C4-2B (cell line): Measurements from ENCODE around the gene PFKFB4.
"Not testable (repeated sequence)": the region's sequence is repeated elsewhere in the genome, so short reads cannot be mapped to it uniquely, and the experiment has no call there.

ENCODE experiments used
- ZFX ChIP-seq: fragments of 450-650 bp; IDR thresholded peaks from 2 replicates; pipeline ENCODE4 v1.6.1; 2017
- TF ChIP-seq, protein P1 (sequence below): fragments of 450-650 bp; conservative IDR thresholded peaks from 2 replicates; pipeline ENCODE4 v1.5.1; 2017; ENCODE audit warnings: mild to moderate bottlenecking

DNA sequence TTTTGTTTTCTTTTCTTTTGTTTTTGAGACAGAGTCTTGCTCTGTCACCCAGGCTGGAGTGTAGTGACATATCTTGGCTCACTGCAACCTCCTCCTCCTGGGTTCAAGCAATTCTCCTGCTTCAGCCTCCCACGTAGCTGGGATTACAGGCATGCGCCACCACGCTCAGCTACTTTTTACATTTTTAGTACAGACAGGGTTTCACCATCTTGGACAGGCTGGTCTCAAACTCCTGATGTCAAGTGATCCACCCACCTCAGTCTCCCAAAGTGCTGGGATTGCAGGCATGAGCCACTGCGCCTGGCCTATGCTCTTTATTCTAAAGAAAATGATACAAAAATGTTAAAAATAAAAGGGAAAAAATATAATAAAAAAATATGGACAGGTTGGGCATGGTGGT, 25.9 kb downstream of the PFKFB4 start:
- TF ChIP-seq, protein P1, sequence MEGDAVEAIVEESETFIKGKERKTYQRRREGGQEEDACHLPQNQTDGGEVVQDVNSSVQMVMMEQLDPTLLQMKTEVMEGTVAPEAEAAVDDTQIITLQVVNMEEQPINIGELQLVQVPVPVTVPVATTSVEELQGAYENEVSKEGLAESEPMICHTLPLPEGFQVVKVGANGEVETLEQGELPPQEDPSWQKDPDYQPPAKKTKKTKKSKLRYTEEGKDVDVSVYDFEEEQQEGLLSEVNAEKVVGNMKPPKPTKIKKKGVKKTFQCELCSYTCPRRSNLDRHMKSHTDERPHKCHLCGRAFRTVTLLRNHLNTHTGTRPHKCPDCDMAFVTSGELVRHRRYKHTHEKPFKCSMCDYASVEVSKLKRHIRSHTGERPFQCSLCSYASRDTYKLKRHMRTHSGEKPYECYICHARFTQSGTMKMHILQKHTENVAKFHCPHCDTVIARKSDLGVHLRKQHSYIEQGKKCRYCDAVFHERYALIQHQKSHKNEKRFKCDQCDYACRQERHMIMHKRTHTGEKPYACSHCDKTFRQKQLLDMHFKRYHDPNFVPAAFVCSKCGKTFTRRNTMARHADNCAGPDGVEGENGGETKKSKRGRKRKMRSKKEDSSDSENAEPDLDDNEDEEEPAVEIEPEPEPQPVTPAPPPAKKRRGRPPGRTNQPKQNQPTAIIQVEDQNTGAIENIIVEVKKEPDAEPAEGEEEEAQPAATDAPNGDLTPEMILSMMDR: not testable (repeated sequence)
- not testable (repeated sequence) for TF ChIP-seq ZFX
